Stimulated activated CD8-positive, alpha-beta memory T cell treated with anti-CD3 and anti-CD28 coated beads, Interleukin-4, amount 100 ng/mL, for 1 hour (primary cell): ENCODE results near the gene ABCB1.

Experiments used
- DNase-seq, 2 donors: peaks; one replicate each; pipeline ENCODE4 v3.0.0-alpha.2; 2020; ENCODE audit warnings: low read depth in 2 of 2, low spot score in 1 of 2

ABCB1 gene

GRCh38 chr7:87600130-87601124 lies at the start of gene ABCB1:
TSS of gene ABCB1 (minus strand) at chr7:87600884. CDS start at chr7:87600184, 700 bp downstream.
- DNase-seq, result peak in 1 of 2 donors; percentile 15

- DNase-seq, result no peak
These were observed 47.6 kb upstream of the ABCB1 start for GRCh38 chr7:87648316-87648715.

GRCh38 chr7:87645446-87645845 lies 44.8 kb upstream of the ABCB1 start:
- no peak for DNase-seq

- no peak for DNase-seq
These were observed 35.2 kb upstream of the ABCB1 start for GRCh38 chr7:87635921-87636320.

GRCh38 chr7:87628780-87629569 lies 28.3 kb upstream of the ABCB1 start:
- DNase-seq, result peak in 1 of 2 donors; percentile 1

- DNase-seq, result no peak
These were observed 26.9 kb upstream of the ABCB1 start for GRCh38 chr7:87627634-87627994.

GRCh38 chr7:87625101-87625500 lies 24.4 kb upstream of the ABCB1 start:
- DNase-seq, result no peak

GRCh38 chr7:87624628-87625027 lies 23.9 kb upstream of the ABCB1 start:
- DNase-seq, result no peak

- no peak for DNase-seq
These were observed 14.5 kb upstream of the ABCB1 start for GRCh38 chr7:87615197-87615596.

GRCh38 chr7:87609916-87610315 lies 9.2 kb upstream of the ABCB1 start:
- DNase-seq, result no peak

GRCh38 chr7:87608431-87608830 lies 7.7 kb upstream of the ABCB1 start:
- DNase-seq, result no peak

GRCh38 chr7:87604264-87604663 lies 3.6 kb upstream of the ABCB1 start:
- no peak for DNase-seq

GRCh38 chr7:87599336-87599735 lies 1.3 kb downstream of the ABCB1 start:
- DNase-seq, result peak in 1 of 2 donors; percentile 16

- no peak for DNase-seq
These were observed 2.3 kb downstream of the ABCB1 start for GRCh38 chr7:87598234-87599009.

GRCh38 chr7:87596696-87597095 lies 4.0 kb downstream of the ABCB1 start:
- no peak for DNase-seq

GRCh38 chr7:87596136-87596535 lies 4.5 kb downstream of the ABCB1 start:
- no peak for DNase-seq

GRCh38 chr7:87592300-87592699 lies 8.4 kb downstream of the ABCB1 start:
- DNase-seq, result no peak

GRCh38 chr7:87591211-87591610 lies 9.5 kb downstream of the ABCB1 start:
- DNase-seq, result no peak

GRCh38 chr7:87590578-87590977 lies 10.1 kb downstream of the ABCB1 start:
- DNase-seq, result no peak

- DNase-seq, result no peak
These were observed 11.1 kb downstream of the ABCB1 start for GRCh38 chr7:87589631-87590030.

- DNase-seq, result no peak
These were observed 19.0 kb downstream of the ABCB1 start for GRCh38 chr7:87581723-87582122.
